ENCODE measurements around the gene HSPA4. TPM values are rescaled to one million over a fixed set of nuclear protein-coding genes. Genes with fewer than 3 reads are reported as not detected.

Gene HSPA4
- total and polyA plus RNA-seq, 2 experiments from 2014 or later: 57.1 to 79.7 TPM

GRCh38 chr5:133108481-133108921, 56.7 kb downstream of the HSPA4 start:
- no peaks in the 10 kb centered on the region for H3K27me3 ChIP-seq
- no peaks in the 10 kb centered on the region for H3K9me3 ChIP-seq (ENCODE audit: low read depth)
- DNase-seq (ENCODE audit: low read depth in 1 of 2, low spot score in 1 of 2): no peak
- no peak for TF ChIP-seq CTCF (IDR thresholded peaks at IDR 0.05; ENCODE audit: low read depth, low read length)
- H3K4me1 ChIP-seq (ENCODE audit: low read depth): no peaks in the 10 kb centered on the region
- no peak overlapping the region for H3K4me3 ChIP-seq
- no peak overlapping the region for H3K27ac ChIP-seq
- H3K36me3 ChIP-seq: peaks cover 17% of the 10 kb centered on the region

- no peak for TF ChIP-seq CTCF (IDR thresholded peaks at IDR 0.05; ENCODE audit: low read depth, low read length)
- Histone ChIP-seq H3K27ac (no peak overlapping the region), H3K9me3 (ENCODE audit: low read depth) (no peaks in the 10 kb centered on the region), H3K27me3 (no peaks in the 10 kb centered on the region), H3K4me3 (no peak overlapping the region), H3K36me3 (peaks cover 6% of the 10 kb centered on the region), H3K4me1 (ENCODE audit: low read depth) (no peaks in the 10 kb centered on the region)
- peak in 1 of 2 donors; percentile 44 for DNase-seq (ENCODE audit: low read depth in 1 of 2, low spot score in 1 of 2)
Observed at GRCh38 chr5:133109655-133110483, 58.1 kb downstream of the HSPA4 start.

GRCh38 chr5:133110709-133111108, 58.9 kb downstream of the HSPA4 start:
- Histone ChIP-seq H3K9me3 (ENCODE audit: low read depth) (no peaks in the 10 kb centered on the region), H3K27me3 (no peaks in the 10 kb centered on the region), H3K36me3 (no peaks in the 10 kb centered on the region), H3K4me3 (no peak overlapping the region), H3K4me1 (ENCODE audit: low read depth) (no peaks in the 10 kb centered on the region), H3K27ac (no peak overlapping the region)
- TF ChIP-seq CTCF (IDR thresholded peaks at IDR 0.05; ENCODE audit: low read depth, low read length): no peak
- DNase-seq (ENCODE audit: low read depth in 1 of 2, low spot score in 1 of 2): no peak

- no peaks in the 10 kb centered on the region for H3K36me3 ChIP-seq
- peak; percentile 86 to 91 for DNase-seq (ENCODE audit: low read depth in 1 of 2, low spot score in 1 of 2)
- H3K27ac ChIP-seq: no peak overlapping the region
- peak; percentile 90 for TF ChIP-seq CTCF (IDR thresholded peaks at IDR 0.05; ENCODE audit: low read depth, low read length)
- no peaks in the 10 kb centered on the region for H3K9me3 ChIP-seq (ENCODE audit: low read depth)
- H3K4me1 ChIP-seq (ENCODE audit: low read depth): no peaks in the 10 kb centered on the region
- no peaks in the 10 kb centered on the region for H3K27me3 ChIP-seq
- no peak overlapping the region for H3K4me3 ChIP-seq
Observed at GRCh38 chr5:133111299-133111698, 59.5 kb downstream of the HSPA4 start.

GRCh38 chr5:133112026-133112660, 60.3 kb downstream of the HSPA4 start:
- Histone ChIP-seq H3K27me3 (no peaks in the 10 kb centered on the region), H3K4me1 (ENCODE audit: low read depth) (no peaks in the 10 kb centered on the region), H3K36me3 (no peaks in the 10 kb centered on the region), H3K9me3 (ENCODE audit: low read depth) (no peaks in the 10 kb centered on the region), H3K27ac (no peak overlapping the region), H3K4me3 (no peak overlapping the region)
- no peak for DNase-seq (ENCODE audit: low read depth in 1 of 2, low spot score in 1 of 2)
- TF ChIP-seq CTCF (IDR thresholded peaks at IDR 0.05; ENCODE audit: low read depth, low read length): no peak

Data from cardiac muscle cell (in vitro differentiated cells and primary cell).